ENCODE measurements around the gene CSF1. TPM values are rescaled to one million over a fixed set of nuclear protein-coding genes. Genes with fewer than 3 reads are reported as not detected.
A peak's percentile ranks its signal among the peaks of the same experiment; 100 is the strongest.

CSF1 gene
- total and polyA plus RNA-seq, 2 of the 13 experiments (the other 11 are each of a cell fraction or from before 2014, with no cell fraction given): 4.6 to 13.3 TPM

DNA sequence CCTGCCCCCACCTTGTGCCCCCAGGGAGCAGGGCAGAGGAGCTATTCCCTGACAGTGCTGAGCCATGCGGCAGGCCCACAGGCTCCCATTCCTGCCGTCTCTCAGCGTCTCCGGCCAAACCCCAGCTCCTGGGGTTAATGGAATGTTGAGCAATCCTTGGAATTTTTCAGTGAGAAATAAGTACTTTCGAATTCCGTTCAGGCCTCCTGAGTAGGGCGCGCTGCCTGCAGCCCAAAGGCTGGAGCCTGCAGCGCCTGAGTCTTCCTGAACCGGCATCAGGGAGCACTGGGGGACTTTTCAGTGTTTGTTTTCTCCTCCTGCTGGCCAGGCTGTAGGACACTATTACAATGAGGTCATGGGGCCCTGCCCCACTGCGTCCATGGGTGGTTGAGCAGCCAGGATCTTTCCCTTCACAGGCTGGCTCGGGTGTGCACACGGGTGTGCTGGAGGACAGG is 33.3 kb upstream of the CSF1 start (continued):
- TF ChIP-seq, protein P1, sequence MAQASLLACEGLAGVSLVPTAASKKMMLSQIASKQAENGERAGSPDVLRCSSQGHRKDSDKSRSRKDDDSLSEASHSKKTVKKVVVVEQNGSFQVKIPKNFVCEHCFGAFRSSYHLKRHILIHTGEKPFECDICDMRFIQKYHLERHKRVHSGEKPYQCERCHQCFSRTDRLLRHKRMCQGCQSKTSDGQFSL (CRISPR knock-in tag; IDR thresholded peaks at IDR 0.05): no peak
- no peak for TF ChIP-seq TCF7L2 (IDR thresholded peaks at IDR 0.05; ENCODE audit: low read depth, low read length)
- TF ChIP-seq ZNF839 (CRISPR knock-in tag; IDR thresholded peaks at IDR 0.05; ENCODE audit: borderline replicate concordance): no peak
- TF ChIP-seq ZNF10 (CRISPR knock-in tag; IDR thresholded peaks at IDR 0.05; ENCODE audit: borderline replicate concordance, low read depth): no peak
- TF ChIP-seq, protein P2, sequence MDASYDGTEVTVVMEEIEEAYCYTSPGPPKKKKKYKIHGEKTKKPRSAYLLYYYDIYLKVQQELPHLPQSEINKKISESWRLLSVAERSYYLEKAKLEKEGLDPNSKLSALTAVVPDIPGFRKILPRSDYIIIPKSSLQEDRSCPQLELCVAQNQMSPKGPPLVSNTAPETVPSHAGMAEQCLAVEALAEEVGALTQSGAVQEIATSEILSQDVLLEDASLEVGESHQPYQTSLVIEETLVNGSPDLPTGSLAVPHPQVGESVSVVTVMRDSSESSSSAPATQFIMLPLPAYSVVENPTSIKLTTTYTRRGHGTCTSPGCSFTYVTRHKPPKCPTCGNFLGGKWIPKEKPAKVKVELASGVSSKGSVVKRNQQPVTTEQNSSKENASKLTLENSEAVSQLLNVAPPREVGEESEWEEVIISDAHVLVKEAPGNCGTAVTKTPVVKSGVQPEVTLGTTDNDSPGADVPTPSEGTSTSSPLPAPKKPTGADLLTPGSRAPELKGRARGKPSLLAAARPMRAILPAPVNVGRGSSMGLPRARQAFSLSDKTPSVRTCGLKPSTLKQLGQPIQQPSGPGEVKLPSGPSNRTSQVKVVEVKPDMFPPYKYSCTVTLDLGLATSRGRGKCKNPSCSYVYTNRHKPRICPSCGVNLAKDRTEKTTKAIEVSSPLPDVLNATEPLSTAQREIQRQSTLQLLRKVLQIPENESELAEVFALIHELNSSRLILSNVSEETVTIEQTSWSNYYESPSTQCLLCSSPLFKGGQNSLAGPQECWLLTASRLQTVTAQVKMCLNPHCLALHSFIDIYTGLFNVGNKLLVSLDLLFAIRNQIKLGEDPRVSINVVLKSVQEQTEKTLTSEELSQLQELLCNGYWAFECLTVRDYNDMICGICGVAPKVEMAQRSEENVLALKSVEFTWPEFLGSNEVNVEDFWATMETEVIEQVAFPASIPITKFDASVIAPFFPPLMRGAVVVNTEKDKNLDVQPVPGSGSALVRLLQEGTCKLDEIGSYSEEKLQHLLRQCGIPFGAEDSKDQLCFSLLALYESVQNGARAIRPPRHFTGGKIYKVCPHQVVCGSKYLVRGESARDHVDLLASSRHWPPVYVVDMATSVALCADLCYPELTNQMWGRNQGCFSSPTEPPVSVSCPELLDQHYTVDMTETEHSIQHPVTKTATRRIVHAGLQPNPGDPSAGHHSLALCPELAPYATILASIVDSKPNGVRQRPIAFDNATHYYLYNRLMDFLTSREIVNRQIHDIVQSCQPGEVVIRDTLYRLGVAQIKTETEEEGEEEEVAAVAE (CRISPR knock-in tag; IDR thresholded peaks at IDR 0.05; ENCODE audit: borderline replicate concordance): 0 out of 2 replicates have a peak, but pooled peaks have one; percentile 61
- TF ChIP-seq ZNF7 (CRISPR knock-in tag; IDR thresholded peaks at IDR 0.05): no peak
- peak; percentile 37; the same call in 1 of the 2 replicates for TF ChIP-seq ZNF644 (CRISPR knock-in tag; IDR thresholded peaks at IDR 0.05; ENCODE audit: low read depth)
- no peak for TF ChIP-seq CC2D1A (CRISPR knock-in tag; IDR thresholded peaks at IDR 0.05)
- TF ChIP-seq CBX2 (IDR thresholded peaks at IDR 0.05; ENCODE audit: low read depth, low read length): no peak
- TF ChIP-seq CBX2 (CRISPR knock-in tag; IDR thresholded peaks at IDR 0.05; ENCODE audit: low read depth): no peak
- TF ChIP-seq PBX2 (CRISPR knock-in tag; IDR thresholded peaks at IDR 0.05): no peak
- TF ChIP-seq HNRNPLL (IDR thresholded peaks at IDR 0.05; ENCODE audit: low read depth, low read length, poor library complexity, severe bottlenecking): no peak
- TF ChIP-seq, protein P3, sequence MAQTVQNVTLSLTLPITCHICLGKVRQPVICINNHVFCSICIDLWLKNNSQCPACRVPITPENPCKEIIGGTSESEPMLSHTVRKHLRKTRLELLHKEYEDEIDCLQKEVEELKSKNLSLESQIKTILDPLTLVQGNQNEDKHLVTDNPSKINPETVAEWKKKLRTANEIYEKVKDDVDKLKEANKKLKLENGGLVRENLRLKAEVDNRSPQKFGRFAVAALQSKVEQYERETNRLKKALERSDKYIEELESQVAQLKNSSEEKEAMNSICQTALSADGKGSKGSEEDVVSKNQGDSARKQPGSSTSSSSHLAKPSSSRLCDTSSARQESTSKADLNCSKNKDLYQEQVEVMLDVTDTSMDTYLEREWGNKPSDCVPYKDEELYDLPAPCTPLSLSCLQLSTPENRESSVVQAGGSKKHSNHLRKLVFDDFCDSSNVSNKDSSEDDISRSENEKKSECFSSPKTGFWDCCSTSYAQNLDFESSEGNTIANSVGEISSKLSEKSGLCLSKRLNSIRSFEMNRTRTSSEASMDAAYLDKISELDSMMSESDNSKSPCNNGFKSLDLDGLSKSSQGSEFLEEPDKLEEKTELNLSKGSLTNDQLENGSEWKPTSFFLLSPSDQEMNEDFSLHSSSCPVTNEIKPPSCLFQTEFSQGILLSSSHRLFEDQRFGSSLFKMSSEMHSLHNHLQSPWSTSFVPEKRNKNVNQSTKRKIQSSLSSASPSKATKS (CRISPR knock-in tag; IDR thresholded peaks at IDR 0.05): no peak
- TF ChIP-seq ADNP (CRISPR knock-in tag; IDR thresholded peaks at IDR 0.05): no peak
- no peak for TF ChIP-seq MLX (CRISPR knock-in tag; IDR thresholded peaks at IDR 0.05)
- TF ChIP-seq RNF2 (conservative IDR thresholded peaks at IDR 0.05; ENCODE audit: low read depth): no peak
- TF ChIP-seq ZNF775 (CRISPR knock-in tag; IDR thresholded peaks at IDR 0.05; ENCODE audit: borderline replicate concordance): no peak
- peak; percentile 59; the same call in 1 of the 2 replicates for TF ChIP-seq HOXA3 (CRISPR knock-in tag; IDR thresholded peaks at IDR 0.05)
- TF ChIP-seq, protein P4, sequence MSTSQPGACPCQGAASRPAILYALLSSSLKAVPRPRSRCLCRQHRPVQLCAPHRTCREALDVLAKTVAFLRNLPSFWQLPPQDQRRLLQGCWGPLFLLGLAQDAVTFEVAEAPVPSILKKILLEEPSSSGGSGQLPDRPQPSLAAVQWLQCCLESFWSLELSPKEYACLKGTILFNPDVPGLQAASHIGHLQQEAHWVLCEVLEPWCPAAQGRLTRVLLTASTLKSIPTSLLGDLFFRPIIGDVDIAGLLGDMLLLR (CRISPR knock-in tag; IDR thresholded peaks at IDR 0.05): no peak
- no peak for TF ChIP-seq GATAD1 (CRISPR knock-in tag; IDR thresholded peaks at IDR 0.05)
- TF ChIP-seq NFATC3 (CRISPR knock-in tag; IDR thresholded peaks at IDR 0.05): no peak
- no peak for TF ChIP-seq ZNF703 (CRISPR knock-in tag; IDR thresholded peaks at IDR 0.05; ENCODE audit: borderline replicate concordance)
- TF ChIP-seq ZNF660 (CRISPR knock-in tag; IDR thresholded peaks at IDR 0.05; ENCODE audit: borderline replicate concordance, low read depth): no peak

Data from HepG2 (cell line).